Measurements from ENCODE around the gene DGAT2.

DGAT2 gene

DNA sequence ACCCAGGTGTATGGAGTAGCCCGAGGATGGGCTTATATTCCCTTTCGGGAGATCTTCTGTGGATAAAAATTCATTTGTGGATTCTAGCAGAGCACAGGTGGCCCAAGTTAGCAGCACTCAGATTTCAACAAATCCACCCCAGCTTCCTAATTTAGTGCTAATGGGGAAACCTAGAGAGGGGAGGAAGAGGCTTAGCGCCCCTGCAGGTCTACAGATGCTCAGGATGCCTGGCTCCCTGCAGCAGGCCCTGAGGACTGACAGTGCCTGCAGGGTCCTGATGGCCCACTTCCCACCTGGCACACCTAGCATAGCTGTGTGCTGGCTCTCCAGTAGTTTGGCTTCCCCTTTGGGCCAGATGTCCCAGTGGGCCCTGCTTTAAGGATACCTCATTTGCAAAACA lies 6.5 kb downstream of the DGAT2 start:
- no peak for DNase-seq (ENCODE audit: low read depth, low spot score)
- H3K4me3 ChIP-seq (ENCODE audit: low read length), result no peak overlapping the region

DNA sequence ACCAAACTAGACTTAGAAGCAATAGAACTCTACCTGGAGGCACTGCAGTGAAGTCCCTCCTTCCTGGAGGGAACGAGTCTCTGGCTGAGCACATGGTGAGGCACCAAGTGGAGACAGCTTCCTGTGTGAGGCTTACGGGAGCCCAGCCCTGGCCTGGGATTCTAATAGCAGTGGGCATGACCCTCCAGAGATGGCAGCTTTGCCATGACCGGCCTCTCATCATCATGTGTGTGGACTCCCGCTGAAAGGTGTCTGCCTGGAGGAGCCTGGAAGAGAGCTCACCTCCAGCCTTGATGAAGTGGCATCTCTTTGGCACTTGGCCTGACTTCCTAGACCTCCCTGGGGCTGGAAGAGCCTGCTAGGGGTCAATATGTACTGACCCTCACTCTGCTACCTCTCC lies 8.0 kb downstream of the DGAT2 start:
- H3K4me3 ChIP-seq (ENCODE audit: low read length), result no peak overlapping the region
- no peak for DNase-seq (ENCODE audit: low read depth, low spot score)

DNA sequence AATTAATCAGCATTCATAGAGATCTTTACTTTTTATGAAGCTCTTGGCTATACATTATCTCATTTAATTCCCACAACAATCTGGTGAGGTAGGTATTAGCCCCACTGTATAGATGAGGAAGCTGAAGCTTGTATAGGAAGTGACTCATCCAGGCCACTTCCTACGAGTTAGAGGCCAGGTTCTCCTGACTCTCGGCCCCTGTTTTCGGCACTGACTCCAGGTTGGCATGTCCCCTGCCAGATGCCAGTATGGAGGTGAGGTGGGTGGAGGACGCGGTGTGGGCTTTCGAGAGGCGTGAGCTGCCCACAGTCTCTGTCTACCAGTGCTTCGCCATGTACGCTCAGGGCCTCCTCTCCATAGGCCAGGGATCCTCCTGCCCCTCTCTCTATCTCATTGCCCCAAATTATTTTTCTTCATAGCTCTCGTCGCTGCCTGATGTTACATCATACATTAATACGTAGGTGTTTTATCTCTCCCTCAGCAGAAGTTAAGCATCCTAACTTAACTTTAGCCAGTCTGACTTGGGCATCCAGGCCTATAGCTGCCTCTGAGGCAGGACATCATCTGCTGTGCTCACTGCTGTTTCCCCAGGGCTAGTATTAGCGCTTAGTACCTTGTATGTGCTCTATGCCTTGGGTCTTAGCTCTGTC lies 9.0 kb downstream of the DGAT2 start:
- no peak for DNase-seq (ENCODE audit: low read depth, low spot score)

DNA sequence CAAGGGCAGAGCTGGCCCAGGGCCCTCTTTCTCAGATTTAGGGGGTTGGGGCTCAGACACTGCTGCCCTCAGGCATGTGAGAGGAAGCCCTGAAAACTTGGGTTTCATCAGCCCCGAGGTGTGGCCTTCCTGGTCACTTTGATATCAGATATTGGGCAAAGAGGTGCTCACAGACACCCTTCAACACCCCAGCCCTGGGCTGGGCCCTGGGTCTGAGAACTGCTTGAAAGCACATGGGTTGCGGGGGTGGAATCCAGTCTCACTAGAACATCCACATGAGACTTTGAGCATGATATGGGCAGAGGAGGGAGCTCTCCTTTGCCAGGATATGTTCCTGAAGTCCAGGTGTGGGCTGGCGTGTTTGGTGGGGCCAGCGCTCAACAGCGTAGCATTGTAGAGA lies 10.4 kb downstream of the DGAT2 start:
- DNase-seq (ENCODE audit: low read depth, low spot score), result no peak
- H3K4me3 ChIP-seq (ENCODE audit: low read length), result no peak overlapping the region

More for the DNA sequence above, 9.0 kb downstream of the DGAT2 start:
- H3K4me3 ChIP-seq (ENCODE audit: low read length), result no peak overlapping the region

DNA sequence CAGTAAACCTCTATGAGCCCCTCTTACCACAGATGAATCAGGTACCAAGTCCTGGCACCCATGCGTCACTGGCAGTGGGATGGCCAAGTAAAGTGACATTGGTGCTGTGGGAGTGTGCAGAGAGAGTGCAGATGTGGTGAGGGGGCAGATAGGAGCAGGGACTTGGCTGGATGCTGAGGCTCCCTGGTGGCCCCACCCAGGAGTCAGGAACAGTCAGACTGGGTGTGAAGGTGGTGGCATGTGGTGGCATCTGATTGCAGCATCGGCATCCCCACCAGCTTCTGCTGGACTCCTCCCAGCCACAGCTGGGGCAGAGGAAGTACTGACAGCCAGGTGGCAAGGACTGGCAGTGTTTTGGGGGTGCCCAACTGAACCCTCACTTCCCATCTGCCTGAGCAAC lies 11.4 kb downstream of the DGAT2 start:
- H3K4me3 ChIP-seq (ENCODE audit: low read length), result no peak overlapping the region
- no peak for DNase-seq (ENCODE audit: low read depth, low spot score)

DNA sequence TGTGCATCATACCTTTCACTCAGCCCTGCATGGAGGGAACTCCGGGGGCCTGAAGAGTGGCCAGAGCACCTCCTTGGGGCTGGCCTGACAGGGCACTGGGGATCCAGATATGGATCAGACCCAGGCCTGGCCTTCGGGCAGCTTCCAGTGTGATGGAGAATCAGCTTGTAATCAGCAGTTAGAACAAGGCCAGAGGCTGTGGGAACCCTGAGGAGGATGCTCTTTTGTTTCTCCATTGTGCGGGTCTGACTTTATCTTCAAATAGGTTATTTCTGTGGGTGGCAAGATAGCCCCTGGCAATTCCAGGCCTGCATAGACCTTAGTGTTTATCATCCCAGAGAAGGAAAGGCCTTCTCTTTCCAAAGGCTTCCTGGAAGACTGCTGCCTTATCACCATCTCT lies 12.3 kb downstream of the DGAT2 start:
- no peak for DNase-seq (ENCODE audit: low read depth, low spot score)
- H3K4me3 ChIP-seq (ENCODE audit: low read length), result no peak overlapping the region

DNA sequence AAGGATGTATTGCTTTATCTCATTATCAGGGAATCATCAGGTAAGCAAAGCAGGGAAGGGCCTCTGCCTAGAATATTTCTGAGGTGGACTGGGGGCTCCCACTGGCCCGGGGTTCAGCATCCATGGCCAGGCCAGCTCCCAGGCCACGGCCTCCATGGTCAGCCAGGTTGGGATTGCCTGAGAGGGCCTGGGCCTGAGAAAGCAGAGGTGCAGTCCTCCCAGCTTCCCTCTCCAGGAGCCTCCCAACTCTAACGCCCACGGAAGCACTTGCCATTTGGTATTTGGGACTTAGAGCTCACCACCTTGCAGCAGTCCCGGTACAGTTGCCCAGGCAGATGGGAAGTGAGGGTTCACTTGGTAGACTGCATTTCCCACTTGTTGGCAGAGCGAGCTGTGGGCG lies 12.7 kb downstream of the DGAT2 start:
- DNase-seq (ENCODE audit: low read depth, low spot score), result no peak
- no peak overlapping the region for H3K4me3 ChIP-seq (ENCODE audit: low read length)

DNA sequence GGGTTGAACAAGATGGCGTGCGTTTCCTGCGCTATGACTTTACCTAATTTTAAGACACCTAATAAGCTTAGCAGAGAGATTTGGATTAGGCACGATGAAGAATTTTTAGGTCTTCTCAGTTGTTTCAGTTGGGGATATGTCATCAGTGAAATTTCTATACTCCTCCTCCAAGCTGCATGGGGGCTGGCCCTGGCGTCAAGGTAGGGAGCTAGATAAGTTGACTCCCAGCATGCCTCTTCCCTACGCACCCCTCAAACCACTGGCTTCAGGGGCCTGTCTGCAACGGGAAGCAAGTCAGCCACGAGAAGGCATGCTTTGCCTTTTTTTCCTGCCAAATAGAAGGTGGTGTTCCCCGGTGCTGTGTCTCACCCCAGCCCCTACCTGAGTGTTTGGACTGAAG lies 13.3 kb downstream of the DGAT2 start:
- no peak for DNase-seq (ENCODE audit: low read depth, low spot score)
- H3K4me3 ChIP-seq (ENCODE audit: low read length), result no peak overlapping the region

DNA sequence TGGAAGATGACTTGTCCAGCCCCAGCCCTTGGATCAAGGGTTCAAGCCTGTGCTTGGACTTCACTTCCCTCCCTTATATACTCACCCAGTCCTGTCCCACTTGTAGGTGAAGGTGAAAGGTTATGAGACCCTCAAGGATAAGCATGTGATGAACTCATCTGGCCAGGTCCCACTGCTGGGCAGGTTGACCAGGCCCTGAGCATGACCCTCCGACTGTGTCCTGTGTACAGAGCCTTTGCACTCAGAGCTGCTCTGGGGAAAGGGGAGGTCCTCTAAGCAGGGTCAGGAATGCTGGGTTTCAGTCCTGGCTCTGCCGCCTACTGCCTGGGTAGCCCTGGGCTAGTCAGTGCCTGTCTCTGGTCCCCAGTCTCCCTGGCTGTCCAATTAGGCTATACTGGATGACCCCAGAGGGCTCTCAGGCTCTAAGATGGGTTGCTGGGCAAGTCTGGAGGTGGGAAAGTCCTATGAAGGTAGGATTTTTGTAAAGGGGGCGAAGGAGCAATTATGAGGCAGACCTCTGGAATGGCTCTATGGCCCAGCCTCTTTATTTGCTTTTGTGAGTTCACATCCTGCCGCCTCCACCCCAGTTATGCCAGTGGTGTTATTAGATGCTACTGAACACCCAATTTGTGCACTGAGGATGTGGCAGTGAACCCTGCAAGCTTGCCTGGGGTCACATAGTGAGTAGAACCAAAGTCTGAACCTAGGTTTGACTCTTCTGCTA lies 14.1 kb downstream of the DGAT2 start:
- DNase-seq (ENCODE audit: low read depth, low spot score), result no peak

DNA sequence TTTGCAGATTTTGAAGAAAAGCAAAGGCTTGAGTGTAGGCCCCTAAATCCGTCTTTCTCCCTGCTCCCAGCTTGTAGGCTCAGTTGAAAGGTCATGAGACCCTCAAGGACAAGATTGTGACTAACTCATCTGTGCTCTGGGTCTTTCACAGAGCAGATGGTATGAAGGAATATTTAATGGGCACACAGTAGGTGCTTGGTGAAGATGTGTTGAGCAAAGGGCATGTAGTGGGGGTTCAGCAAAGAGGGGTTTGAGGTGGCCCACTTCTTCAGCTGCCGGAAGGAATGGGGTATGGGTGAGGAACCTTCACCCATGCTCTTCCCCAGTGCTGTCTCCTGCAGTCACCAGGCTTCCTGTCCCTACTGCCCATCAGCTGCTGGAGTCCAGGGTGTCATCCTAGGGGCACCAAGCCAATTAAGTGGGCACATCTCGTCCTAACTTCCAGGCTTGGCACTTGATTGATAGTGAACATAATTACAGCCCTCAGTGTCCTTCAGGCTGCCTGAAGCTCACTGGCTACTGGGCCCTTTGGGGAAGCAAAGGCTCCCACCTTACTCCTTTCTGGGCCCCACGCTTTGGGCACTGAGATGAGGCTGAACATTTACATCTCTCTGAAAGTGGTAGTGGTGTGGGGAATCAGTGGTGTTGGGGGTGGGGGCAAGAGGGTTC lies 15.0 kb downstream of the DGAT2 start:
- DNase-seq (ENCODE audit: low read depth, low spot score), result no peak
- H3K4me3 ChIP-seq (ENCODE audit: low read length), result no peak overlapping the region

More for the DNA sequence above, 14.1 kb downstream of the DGAT2 start:
- H3K4me3 ChIP-seq (ENCODE audit: low read length), result no peak overlapping the region

DNA sequence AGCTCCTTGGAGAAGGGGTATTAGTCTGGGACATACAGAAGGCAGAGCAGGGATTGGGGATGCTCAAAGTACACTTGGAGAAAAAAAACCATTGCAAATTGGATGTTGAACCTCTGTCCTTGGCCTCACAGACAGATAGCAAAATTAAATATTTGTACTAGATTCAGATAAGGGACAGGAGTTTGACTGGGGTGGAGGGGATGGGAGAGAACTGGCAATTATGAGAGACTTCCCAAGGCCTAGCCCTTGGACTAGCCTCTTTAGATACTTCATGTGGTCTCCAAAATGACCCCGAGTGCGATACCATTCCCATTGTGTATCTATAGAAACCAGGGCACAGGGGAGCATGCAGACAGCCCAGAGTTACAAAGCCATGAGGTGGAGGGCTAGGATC lies 15.5 kb downstream of the DGAT2 start:
- H3K4me3 ChIP-seq (ENCODE audit: low read length), result no peak overlapping the region
- DNase-seq (ENCODE audit: low read depth, low spot score), result no peak

DNA sequence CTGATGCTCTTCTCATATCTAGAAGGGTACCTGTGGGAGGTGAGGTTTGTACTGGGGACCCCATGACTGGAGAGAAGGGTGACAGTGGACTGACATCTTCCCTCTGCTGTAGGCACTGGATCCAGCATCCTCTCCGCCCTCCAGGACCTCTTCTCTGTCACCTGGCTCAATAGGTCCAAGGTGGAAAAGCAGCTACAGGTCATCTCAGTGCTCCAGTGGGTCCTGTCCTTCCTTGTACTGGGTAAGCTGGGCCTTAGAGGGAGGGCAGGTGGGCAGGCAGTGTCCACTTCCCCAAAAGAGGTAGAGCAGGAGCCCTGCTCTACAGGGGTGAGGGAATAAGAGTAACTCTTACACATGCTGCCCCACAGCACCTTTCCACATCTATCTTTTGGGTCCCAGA lies 15.9 kb downstream of the DGAT2 start:
- no peak for DNase-seq (ENCODE audit: low read depth, low spot score)
- no peak overlapping the region for H3K4me3 ChIP-seq (ENCODE audit: low read length)

DNA sequence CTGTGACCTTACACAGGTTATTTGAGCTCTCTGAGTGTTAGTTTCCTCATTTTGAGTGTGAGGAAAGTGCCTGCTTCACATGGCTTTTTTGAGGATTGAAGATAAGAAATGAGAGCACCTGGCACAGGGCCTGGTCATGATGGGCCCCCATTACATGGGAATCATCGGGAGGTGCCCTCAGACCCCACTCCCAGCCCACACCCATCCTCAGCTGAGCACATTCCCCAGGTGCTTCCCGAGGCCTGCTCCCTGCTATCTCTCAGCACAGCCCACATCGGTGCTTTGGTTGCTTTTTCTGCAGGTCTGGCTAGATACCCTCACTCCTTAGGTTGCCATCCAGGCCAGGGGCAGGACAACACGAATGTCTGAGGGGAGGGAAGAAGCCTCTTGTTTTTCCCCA lies 16.6 kb downstream of the DGAT2 start:
- H3K4me3 ChIP-seq (ENCODE audit: low read length), result no peak overlapping the region
- no peak for DNase-seq (ENCODE audit: low read depth, low spot score)

DNA sequence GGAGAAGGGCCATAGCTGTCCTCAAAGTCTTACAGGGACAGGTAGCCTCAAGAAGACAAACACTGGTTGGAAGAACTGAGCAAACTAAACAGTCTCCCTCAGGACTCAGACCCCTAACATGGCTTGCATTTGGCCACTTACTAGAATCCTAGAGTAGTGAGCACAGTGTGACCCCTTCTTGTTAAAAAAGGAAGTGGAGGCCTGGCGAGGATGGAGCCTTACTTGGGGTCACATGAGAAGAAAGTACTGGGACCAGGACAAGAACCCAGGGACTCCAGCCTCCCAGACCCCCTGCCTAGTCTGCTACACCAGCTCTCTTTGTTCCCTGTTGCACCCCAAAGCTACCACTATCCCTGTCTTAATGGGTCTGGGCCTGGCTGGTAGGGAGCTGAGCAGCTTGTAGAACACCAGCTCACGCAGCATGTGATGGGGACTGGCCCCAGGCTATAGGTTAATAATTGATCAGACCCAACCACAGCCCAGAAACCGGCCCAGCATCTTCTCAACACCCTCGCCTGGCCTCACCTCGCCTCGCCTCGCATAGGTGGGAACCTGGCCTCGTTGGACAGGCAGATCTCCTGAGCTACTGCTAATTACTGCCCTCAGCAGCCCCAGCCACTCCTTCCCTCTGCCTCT lies 17.6 kb downstream of the DGAT2 start:
- DNase-seq (ENCODE audit: low read depth, low spot score), result no peak

DNA sequence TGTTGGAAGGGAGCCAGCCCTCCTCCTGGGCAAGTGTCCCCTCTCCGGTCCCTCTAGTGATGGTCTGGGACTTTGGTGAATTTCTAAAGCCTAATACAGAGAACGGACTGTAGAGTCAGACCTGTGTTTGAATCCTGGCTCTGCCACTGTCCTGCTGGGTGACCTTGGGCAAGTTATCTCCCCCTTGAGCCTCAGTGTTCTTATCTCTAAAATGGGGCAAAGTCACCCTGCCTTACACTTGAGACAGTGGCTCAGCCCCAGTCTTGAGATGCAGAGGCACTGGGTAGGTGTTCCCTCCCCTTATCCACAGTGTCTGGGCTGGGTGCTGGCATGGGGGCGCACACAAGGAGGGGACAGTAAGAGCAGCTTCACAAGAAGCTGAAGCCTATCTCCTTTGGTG lies 20.9 kb downstream of the DGAT2 start:
- H3K4me3 ChIP-seq (ENCODE audit: low read length), result no peak overlapping the region
- DNase-seq (ENCODE audit: low read depth, low spot score), result no peak

More for the DNA sequence above, 17.6 kb downstream of the DGAT2 start:
- no peak overlapping the region for H3K4me3 ChIP-seq (ENCODE audit: low read length)

DNA sequence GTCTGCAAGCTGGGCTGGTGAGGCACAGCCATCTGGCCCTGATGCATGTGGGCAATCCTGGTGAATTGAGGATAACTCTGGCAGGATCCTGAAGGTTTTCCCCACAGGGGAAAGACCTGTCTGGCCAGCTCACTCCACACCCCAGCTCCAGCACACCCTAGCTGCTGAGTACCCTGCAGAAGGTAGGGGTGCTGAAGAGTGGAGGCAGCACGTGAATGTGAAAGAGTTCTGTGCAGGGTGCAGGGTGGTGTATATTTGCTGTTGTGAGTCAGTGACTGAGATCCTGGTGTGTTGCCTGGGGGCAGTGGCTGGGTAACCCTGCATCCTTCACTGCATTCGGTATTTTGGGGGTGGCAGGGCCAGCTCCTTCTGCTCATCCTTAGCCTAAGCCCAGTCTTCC lies 22.4 kb downstream of the DGAT2 start:
- no peak for DNase-seq (ENCODE audit: low read depth, low spot score)
- no peak overlapping the region for H3K4me3 ChIP-seq (ENCODE audit: low read length)

DNA sequence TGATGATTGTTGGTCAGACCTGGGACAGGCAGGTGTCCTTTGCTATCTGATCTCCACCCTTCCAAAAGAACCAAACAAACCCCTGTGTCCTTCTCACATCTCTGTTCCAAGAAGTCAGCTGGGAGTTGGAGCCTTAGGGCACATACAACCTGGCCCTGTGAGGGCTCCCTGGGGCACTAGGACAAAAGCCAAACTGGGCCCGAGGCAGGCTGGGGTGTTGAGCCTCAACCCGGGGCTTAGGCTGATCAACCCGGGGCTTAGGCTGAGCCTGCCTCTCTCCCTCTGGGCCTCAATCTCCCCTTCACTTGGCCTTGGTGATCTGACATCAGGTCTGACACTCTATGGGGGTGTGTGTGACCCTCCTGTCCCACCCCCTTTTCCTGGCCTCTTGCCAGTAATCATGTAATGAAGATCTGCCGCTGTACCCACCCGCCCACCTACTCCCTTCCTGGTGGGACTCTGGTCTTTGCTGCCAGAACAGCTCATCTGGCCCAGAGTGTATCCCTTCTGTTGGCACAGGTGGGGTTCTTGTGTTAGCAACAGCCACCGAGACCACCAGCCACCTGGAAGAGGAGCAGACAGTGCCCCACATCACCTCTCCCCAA lies 23.7 kb downstream of the DGAT2 start:
- no peak for DNase-seq (ENCODE audit: low read depth, low spot score)
- no peak overlapping the region for H3K4me3 ChIP-seq (ENCODE audit: low read length)

DNA sequence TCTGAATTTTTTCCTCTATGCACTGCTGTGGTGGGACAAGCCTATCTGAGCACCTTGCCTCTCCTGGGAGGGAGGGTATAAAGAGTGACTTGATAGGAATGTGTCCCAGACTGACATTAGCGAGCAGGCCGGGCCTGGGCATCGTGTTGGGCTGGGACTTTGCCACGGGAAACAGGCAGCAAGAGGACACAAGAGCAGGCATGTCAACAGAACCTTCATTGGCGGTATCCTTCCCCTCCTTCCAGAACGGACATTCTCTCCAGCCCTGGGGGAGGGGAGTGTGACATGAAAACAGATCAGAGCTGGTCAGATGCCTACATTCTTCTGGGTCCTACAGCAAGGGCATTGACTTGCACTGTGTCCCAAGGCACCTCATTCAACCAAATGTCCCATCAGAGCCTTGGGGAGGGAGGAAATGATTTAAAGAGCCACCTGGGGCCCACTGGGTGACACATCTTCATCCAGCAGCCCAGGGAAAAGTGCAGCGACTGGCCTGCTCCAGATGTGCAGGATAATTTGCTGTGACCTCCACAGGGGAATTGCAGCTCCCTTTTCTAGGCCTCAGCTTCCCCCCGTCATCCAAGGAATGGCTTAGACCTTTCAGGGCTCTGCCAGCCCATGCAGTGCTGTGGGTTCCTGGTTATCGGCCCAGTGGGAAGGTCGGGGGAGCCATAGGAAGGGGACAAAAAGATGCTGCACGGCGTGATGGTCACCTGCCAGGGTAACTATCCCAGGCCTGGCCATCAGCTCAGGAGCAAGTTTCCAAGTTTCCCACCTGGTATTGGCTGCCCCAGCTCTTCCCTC lies 24.6 kb downstream of the DGAT2 start:
- no peak for DNase-seq (ENCODE audit: low read depth, low spot score)
- H3K4me3 ChIP-seq (ENCODE audit: low read length), result no peak overlapping the region

DNA sequence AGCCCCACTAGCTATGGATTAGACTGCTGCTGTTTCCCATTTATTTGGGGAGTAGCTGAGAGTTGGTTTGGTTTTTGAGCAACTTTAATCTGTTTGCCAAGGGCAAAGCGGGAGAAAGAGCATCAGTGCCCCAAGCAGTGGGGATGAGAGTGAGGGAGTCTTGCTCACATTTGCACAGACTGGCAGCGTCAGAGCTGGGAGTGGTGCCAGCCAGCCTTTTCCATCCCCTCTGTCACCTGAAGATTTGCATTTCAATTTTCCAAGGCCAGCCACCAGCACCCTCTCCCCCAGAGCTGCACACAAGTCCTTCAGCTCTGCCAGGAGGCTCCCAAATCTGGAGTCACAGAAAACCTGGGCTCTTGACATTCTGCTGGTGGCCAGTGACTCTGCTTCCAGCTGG lies 25.4 kb downstream of the DGAT2 start:
- no peak overlapping the region for H3K4me3 ChIP-seq (ENCODE audit: low read length)
- DNase-seq (ENCODE audit: low read depth, low spot score), result no peak

Measured in Jurkat, Clone E6-1 (cell line).